ENCODE measurements around the gene ABCA2. TPM values are rescaled to one million over a fixed set of nuclear protein-coding genes. Genes with fewer than 3 reads are reported as not detected.
A peak's percentile ranks its signal among the peaks of the same experiment; 100 is the strongest.

ABCA2 gene
- total RNA-seq, 1 experiment from 2014 or later, result 22.6 TPM

GRCh38 chr9:137070201-137070905, 42.3 kb upstream of the ABCA2 start, which contains the start of gene SAPCD2:
TSS of gene SAPCD2 (minus strand) at chr9:137070557. CDS start at chr9:137070460, 97 bp downstream.
- H3K36me3 ChIP-seq (ENCODE audit: control insufficient read depth, insufficient read depth, low read length), result 0 out of 2 replicates have a peak, but pooled peaks cover 2% of the 10 kb centered on the region
- BruUV-seq (replicated peaks), result no TSS peak
- no peak for TF ChIP-seq CTCF (IDR thresholded peaks at IDR 0.05; ENCODE audit: insufficient read depth in 1 of 2, low read depth in 1 of 2, low read length in 1 of 2, severe bottlenecking in 1 of 2, unreplicated experiment in 1 of 2)
- Mint-ChIP-seq H3K27ac (ENCODE audit: unreplicated experiment) (peak within 1 kb of the TSS; percentile 85), H3K4me3 (ENCODE audit: unreplicated experiment) (peak within 1 kb of the TSS; percentile 68), H3K4me1 (ENCODE audit: low read depth, unreplicated experiment) (peaks cover 18% of the 10 kb centered on the region), H3K36me3 (ENCODE audit: insufficient read depth, unreplicated experiment) (peaks cover 18% of the 10 kb centered on the region), H3K27me3 (ENCODE audit: insufficient read depth, unreplicated experiment) (no peaks in the 10 kb centered on the region), H3K9me3 (ENCODE audit: unreplicated experiment) (no peaks in the 10 kb centered on the region)
- DNase-seq, result peak; percentile 95
- H3K9me3 ChIP-seq, result no peaks in the 10 kb centered on the region
- intact Hi-C loops (cut with micrococcal nuclease; ENCODE audit: unreplicated experiment), result loop anchor here (1.0 kb wide), 2 partner anchors 16 to 24 kb away; partner anchors contain the start of genes MAN1B1 and NPDC1
- no peaks in the 10 kb centered on the region for H3K27me3 ChIP-seq (replicated peaks; ENCODE audit: control insufficient read depth, insufficient read depth, low read length)
- ChIA-PET POLR2A (interaction anchor here (0.5 to 1.9 kb wide), 11 partner anchors 16 to 312 kb away, joined by 3 to 24 read pairs (median 4); partner anchors contain the start of genes ANAPC2, ENTPD2, LCN8 and MAN1B1), CTCF (interaction anchor here (0.6 to 5.2 kb wide), 23 partner anchors 10 to 708 kb away, joined by 3 to 42 read pairs (median 6); partner anchors contain the start of genes ABCA2, AJM1, ANAPC2 and CYSRT1)
- peak within 1 kb of the TSS; percentile 80 for H3K4me3 ChIP-seq (ENCODE audit: low read depth, low read length)
- peaks cover 33% of the 10 kb centered on the region for H3K4me1 ChIP-seq

- Mint-ChIP-seq H3K27me3 (ENCODE audit: insufficient read depth, unreplicated experiment) (no peaks in the 10 kb centered on the region), H3K9me3 (ENCODE audit: unreplicated experiment) (no peaks in the 10 kb centered on the region), H3K27ac (ENCODE audit: unreplicated experiment) (no peak overlapping the region), H3K36me3 (ENCODE audit: insufficient read depth, unreplicated experiment) (peaks cover 18% of the 10 kb centered on the region), H3K4me1 (ENCODE audit: low read depth, unreplicated experiment) (peaks cover 18% of the 10 kb centered on the region), H3K4me3 (ENCODE audit: unreplicated experiment) (peak overlapping the region; percentile 68)
- ChIA-PET POLR2A (interaction anchor here (0.5 to 1.9 kb wide), 7 partner anchors 16 to 311 kb away, joined by 3 to 24 read pairs (median 4); partner anchors contain the start of genes ANAPC2, ENTPD2, LCN8 and MAN1B1), CTCF (interaction anchor here (0.6 to 5.2 kb wide), 15 partner anchors 9 to 372 kb away, joined by 3 to 42 read pairs (median 7); partner anchors contain the start of genes ABCA2, ANAPC2, CYSRT1 and ENTPD2)
- 0 out of 2 replicates have a peak, but pooled peaks cover 2% of the 10 kb centered on the region for H3K36me3 ChIP-seq (ENCODE audit: control insufficient read depth, insufficient read depth, low read length)
- H3K27me3 ChIP-seq (replicated peaks; ENCODE audit: control insufficient read depth, insufficient read depth, low read length), result no peaks in the 10 kb centered on the region
- peak in 1 of 2 experiments; percentile 49 for DNase-seq
- H3K9me3 ChIP-seq, result no peaks in the 10 kb centered on the region
- intact Hi-C loops (cut with micrococcal nuclease; ENCODE audit: unreplicated experiment), result loop anchor here (1.0 kb wide), 2 partner anchors 17 to 23 kb away; partner anchors contain the start of genes MAN1B1 and NPDC1
- peak overlapping the region; percentile 80 for H3K4me3 ChIP-seq (ENCODE audit: low read depth, low read length)
- BruUV-seq (replicated peaks), result no TSS peak
- TF ChIP-seq CTCF (IDR thresholded peaks at IDR 0.05; ENCODE audit: insufficient read depth in 1 of 2, low read depth in 1 of 2, low read length in 1 of 2, severe bottlenecking in 1 of 2, unreplicated experiment in 1 of 2), result no peak
- peaks cover 33% of the 10 kb centered on the region for H3K4me1 ChIP-seq
These were observed 41.6 kb upstream of the ABCA2 start for GRCh38 chr9:137069508-137070091.

All from Caco-2 (cell line).